Superior temporal gyrus (tissue), 1 donor: ENCODE results near the gene HNMT.
"Not testable (repeated sequence)": the region's sequence is repeated elsewhere in the genome, so short reads cannot be mapped to it uniquely, and the experiment has no call there.

ENCODE experiments used
- DNase-seq: peaks from one replicate; pipeline ENCODE4 v3.0.0-alpha.2; 2016; ENCODE audit errors: extremely low spot score

The HNMT gene

DNA sequence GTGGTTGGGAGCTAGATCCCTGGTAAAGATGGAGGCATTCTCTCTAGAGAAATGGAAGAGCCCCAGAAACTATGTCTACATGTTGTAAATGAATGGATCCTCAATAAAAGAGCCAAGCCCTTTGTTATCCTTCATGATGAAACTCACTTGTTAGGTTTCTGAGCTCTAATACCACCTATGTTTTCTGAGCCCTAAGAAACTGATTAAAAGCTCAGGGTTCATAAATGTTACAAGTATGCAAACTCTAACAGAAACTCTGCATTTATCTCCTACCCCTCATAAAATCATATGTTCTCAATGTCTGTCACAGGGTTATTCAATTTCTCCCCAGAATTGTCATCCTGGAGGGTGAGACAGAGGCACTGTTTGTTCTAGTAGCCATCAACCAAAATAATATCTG, 18.0 kb upstream of the HNMT start:
- DNase-seq: no peak

DNA sequence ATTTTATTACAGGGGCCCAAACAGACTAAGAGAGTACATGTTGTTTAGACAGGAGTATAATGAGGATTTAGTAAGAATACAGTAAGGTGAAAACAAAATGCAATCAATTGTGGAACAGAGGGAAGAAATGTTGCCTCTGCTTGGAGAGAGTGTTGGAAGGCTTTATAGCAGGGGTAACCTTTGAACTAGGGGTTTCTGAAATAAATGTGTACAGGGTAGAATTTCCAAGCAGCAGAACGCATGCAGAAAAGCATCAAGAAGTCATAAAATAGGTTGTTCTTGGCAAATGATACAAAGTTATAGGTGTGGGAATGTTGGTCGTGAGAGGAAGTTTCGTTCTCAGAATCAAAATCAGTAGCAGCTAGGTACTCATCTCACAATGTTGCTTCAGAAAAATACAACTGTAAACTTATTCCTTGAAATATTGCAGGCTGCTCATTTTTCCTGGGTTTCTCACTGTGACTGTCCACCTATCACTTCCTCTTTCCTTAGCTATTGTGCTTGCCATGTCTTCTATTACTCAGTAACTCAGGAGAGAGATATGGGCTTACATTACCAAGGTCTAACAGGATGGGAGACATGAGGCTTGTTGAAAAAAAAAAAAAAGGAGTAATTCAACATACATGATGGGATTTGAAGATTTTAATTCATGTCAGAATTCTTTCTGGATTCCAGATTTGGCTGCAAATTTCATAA, 17.1 kb upstream of the HNMT start:
- DNase-seq: no peak

DNA sequence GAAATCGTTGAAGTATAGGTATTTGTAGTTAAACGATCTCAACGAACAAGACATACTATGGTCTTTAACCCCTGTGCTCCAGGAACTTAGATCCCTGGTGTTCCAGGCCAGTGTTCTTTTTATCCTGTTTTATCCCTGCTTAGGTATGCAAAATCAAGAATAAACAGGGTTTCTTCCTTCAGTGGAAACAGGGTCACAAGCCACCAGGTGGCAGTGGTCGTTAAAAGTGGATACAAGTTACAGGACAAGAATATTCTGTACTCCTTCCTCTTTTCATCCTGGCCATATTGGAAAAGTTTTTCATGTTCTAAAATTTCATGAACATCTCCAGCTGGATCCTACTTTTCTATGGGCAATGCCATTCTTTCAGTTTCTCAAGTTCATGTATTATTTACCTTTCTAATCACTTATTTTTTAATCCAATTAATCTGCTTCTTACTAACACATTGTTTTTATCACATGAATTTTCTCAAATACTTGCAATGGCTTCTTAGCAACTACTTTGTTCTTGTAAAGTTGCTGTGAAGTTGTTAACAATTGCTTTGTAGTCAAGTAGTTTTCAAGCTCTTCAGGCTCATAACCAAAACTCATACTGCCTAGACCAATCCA, 16.4 kb upstream of the HNMT start:
- peak; percentile 85 for DNase-seq

DNA sequence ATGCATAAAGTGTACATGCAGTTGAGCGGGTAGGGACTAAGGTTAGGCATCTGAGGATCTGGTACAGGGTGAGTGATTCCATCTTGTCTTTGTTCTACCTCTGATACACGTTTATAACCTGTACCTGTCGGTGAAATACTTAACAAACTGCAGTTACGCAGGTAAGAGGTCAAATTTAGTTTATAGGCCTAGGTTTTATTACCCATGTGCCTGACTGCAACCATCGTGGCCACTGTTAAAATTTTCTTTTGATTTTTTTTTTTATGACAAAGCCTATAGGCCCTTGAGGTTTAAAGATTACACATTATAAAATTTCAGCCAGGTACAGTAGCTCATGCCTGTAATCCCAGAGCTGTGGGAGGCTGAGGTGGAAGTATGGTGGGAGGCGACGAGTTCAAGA, 15.4 kb upstream of the HNMT start:
- DNase-seq: no peak

DNA sequence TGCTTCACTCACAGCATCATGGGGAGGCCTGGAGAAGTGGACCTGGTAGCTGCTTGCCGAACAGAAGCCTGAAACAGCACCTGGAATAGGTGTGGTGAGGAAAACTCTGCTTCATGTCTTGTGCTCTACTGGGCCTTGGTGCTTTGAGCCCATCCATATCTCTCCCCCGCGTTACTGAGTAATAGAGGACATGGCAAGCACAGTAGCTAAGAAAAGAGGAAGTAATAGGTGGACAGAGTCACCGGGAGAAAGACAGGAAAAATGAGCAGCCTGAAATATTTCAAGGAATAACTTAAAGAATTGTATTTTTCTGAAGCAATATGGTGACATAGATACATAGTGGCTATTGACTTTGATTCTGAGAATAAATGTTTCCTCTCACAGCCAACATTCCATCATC, 14.0 kb upstream of the HNMT start:
- no peak for DNase-seq

DNA sequence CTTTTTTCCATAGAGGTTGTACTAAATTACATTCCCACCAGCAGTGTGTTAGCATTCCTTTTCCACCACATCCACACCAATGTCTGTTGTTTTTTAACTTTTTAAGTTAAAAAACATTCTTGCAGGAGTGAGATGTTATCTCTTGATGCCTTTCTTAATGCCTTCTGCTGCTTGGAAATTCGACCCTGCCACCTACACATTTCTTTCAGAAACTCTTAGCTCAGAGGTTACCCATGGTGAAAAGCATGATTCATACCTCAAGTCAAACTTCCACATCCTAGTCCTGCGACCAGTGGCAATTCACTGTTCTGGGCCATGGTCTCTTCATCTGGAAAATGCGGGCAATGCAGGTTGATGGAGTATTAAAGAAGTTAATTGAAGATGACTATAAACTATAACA, 12.7 kb upstream of the HNMT start:
- no peak for DNase-seq

DNA sequence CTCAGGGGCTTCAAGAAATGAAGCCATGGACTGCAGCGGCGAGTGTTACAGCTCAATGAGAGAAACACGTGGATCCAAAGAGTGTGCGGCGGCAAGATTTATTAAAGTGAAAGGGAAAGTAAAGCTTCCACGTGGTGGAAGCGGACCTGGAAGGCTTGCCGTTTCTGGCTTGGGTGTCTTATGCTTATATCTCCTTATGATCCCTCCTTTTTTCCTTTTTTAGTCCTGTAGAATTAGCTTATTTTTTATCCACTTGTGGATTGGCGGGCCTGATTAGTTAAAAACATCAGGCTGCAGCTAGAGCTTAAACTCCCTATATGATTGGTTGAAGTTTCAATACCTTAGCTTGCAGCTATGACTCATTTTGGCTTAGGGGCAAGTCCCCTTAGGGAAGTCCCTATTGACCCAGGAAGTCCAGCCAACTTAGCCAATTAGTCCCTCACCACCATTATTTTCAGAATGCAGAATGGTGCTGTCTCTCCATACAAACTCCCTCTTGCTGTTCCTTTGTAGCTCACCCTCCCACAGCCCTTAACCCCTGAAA, 11.6 kb upstream of the HNMT start:
- no peak for DNase-seq

DNA sequence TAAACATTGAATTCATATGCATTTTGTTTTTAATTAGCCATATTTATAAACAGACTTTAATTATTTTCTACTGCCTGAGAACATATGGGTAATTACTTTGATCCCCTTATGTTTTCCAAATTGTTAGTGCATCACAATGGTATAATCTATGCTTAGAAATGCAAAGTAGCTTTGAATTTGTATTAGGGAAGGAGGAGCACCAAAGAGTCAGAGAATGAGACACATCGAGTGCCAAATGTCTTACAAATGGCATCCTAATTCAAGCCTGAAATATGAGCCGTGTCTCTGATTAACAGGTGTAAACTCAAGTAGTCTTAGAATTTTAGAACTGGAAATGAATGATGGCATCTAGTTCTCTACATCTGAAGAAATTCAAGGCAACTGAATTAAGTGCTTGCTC, 8.7 kb upstream of the HNMT start:
- no peak for DNase-seq

DNA sequence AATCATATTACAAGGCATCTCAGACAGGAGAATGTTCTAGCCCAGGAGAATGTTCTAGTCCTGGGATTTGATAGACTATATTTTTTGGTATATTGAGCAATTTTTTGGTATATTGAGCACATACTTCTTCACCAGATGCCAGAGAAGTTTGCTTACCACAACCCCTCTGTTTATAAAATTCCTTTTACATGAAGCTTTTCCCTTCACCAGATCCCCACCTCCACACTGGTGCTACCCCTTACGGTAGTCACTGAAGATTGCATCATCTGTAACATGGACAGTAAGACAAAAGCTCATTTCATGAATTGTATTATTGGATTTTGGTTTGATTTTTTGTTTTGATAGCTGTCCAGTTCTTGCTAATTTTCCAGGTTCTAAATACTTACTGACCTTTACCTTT, 7.2 kb upstream of the HNMT start:
- DNase-seq: no peak

DNA sequence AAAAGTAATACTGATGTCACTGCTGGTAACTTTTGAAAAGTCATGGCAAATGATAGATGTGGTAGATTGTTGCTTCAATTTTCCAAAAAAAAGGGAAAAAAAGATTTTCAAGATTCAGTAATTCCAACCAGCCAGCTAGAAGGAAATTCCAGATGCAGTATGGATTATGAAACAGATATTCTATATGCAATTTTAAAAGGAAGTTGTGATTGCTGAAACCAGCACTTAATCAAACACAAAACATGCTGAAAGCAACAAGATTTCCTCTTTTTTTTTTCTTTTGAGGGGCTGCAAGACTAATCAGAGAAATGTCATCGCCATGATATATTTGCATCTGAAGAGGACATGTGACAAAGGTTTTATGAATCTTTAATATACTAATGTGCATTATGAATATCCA, 5.1 kb upstream of the HNMT start:
- DNase-seq: no peak

DNA sequence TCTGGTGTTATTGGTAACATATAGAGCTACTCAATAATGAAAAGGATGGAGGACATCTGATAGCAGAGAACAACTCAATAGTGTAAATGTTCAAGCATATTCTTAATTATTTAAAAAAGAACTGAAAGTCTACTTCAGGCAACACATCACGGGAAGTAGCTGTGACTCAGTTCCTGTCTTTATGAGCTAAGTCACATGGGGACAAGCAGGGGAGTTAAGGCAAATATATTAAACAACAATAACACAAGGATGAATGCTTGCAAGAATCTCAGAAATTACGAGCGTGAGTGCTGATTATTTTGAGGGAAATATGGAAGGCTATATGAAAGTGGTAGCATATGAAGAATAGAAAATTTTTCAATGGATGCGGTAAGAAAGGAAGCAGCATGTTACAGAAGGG, 4.0 kb upstream of the HNMT start:
- DNase-seq: no peak

DNA sequence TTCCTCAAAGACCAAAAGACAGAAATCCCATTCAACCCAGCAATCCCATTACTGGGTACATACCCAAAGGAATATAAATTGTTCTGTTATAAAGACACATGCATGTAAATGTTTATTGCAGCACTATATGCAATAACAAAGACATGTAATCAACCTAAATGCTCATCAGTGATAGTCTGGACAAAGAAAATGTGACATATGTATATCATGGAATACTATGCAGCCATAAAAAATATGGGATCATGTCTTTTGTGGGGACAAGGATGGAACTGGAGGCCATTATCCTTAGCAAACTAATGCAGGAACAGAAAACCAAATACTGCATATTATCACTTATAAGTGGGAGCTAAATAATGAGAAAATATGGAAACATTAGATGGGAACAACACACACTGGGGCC, 2.7 kb upstream of the HNMT start:
- no peak for DNase-seq

DNA sequence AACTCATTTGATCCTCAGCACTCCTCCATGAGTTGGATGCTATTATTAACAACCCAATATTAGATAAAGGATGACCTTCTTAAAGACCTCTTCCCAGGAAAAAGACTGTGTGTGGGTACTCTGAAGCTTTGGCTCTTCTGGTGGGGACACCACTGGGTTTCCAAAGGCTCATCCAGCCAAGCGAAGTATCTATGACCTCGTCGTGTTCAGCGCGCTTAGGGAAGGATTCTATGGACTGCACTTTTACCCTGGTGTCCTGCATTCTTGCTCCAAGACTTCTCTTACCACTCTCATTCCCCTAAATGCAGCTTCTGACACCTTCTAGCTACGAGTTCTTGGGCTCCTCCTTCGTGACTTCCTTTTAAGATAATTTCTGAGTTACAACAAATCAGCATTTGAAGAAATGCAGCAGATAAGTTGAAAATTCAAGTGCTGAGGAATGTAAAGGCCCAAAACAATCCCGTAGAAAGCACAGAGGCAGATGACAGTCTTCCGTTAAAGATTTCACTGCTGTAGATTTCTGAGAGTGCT, 673 bp upstream of the HNMT start:
- no peak for DNase-seq

DNA sequence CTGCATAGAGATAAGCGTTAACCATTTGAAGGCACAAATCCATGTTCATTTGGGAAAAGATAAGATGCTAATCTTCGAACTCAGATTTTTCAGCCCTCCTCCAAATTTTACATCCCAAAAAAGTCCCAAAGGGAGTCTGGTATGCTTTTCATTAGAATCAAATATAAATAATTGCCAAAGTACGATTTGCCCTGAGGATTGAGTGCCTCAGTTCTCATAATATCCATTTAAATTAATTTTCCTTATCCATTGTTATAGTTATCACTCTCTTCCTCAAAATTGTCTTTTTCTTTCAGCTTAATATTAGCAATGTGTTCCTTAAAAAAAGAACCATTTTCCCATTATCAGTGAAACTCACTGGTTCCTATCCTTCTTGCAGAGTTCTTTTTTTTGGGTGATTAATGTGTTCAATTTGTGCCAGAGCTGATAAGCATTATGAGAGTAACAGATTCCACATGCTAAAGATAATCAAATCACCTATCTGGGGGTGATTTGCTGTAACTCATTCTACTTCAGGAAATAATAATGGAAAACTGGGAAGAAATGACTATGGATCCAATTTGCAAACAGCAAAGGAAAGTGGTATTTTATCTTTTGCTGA, 686 bp downstream of the HNMT start:
- DNase-seq: peak; percentile 53

DNA sequence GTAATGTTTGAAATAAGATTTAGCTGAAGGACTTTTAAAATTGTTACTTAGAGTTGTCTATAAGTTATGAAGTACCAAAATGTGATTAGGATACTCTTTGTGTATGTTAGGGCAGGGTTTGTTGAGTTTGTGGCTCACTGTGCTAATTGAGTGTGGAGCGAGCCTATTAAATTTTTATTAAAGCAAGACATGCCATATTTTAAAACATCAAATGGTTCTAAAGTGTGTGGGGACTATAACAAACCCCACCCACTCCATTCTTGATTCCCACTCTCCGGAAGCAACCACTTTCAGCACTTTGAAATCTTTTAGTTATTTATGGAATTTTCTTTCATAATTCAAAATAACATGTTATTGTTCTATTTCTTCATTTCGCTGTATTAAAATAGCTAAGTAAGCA, 1.8 kb downstream of the HNMT start:
- DNase-seq: no peak

DNA sequence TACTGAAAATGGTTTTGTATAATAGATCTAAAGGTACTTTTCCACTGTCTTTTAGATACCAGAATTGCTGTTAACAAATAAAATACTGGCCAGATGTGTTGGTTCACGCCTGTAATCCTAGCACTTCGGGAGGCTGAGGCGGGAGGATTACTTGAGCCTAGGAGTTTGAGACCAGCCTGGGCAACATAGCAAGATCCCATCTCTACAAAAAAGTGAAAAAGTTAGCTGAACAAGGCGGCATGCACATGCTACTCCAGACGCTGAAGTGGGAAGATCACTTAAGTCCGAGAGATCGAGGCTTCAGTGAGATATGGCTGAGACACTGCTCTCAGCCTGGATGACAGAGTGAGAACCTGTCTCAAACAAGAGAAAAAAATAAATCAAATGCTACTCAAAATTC, 2.8 kb downstream of the HNMT start:
- no peak for DNase-seq

DNA sequence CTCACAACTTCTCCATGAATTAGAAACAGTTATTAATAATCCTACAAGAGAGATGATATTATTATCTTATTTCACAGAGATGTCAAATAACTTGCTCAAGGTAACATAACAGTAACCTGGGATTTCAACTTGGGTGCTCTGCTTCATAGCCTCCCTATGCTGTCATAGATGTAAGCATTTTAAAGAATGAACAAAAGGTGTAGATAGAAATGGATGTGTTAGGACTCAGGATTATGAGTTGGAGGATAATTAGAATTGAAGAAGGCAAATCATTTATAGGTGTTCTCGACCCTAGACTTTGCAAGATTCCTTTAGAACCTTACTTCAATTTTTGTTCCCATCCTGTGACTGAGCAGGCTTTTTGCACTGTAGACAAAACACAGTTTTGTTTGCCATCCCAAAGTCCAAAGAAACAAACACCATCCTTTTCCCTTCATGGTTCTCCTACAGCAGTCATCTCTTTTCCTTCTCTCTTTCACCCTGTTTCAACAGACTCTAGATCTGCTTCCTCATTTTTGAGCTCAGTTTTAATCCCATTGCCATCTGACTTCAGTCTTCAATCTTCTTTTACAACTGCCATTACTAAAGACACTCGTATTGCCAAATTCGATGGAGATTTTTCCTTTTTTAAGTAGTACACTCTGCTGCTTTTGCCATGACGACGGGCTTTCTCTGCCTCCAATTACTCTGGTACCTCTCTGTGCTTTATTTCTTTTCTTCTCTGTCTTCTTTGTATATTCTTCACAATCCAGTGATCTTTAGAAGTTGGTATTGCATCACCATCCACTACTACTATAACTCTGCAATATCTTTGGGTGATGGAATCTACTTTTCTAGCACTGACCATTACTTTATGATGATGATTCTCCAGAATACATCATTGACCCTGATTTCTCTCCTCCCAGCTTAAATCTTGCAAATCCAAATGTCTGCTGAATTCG, 4.5 kb downstream of the HNMT start:
- DNase-seq: peak; percentile 51

DNA sequence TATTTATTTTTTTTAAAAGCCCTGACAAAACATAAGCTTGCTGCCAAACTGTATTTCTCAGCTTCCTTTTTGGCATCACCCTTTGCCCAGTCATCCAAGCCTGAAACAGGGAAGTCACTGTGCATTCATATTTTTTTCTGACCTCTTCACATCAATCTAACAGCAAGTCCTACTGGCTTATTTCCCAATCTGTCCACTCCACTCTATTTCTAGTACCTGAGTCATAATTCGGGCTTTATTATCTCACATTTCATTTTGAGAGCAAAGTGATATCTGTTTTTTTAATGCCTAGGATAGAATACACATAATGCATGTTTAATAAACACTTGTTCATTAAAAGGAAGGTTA, 5.1 kb downstream of the HNMT start:
- DNase-seq: no peak

DNA sequence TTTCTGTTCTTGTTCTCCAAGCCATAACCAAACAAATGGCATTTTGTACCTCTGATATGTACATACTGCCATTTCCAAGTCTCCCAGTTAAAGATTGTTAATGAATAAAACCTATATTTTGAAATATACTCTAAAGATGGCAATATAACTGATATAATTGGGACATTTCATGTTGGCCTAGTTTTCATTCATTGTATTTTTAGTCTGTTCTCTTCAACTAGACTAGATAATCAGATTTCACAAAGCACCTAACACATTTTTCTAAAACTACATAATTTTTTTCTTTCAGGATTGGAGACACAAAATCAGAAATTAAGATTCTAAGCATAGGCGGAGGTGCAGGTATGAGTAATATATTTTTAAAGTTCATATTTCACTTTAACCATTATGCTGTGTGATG, 5.6 kb downstream of the HNMT start:
- no peak for DNase-seq

DNA sequence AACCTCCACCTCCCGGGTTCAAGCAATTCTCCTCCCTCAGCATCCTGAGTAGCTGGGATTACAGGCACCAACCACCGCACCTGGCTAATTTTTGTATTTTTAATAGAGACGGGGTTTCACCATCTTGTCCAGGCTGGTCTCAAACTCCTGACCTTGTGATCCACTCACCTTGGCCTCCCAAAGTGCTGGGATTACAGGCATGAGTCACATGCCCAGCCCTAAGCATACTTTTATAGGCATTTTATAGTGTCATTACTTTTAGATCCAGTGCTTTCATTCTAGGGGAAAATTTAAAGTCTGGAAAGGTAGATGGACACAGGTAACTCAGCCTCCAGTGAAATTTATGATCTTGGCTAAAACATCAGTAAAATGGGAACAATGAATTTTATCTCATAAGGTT, 7.0 kb downstream of the HNMT start:
- DNase-seq: not testable (repeated sequence)

DNA sequence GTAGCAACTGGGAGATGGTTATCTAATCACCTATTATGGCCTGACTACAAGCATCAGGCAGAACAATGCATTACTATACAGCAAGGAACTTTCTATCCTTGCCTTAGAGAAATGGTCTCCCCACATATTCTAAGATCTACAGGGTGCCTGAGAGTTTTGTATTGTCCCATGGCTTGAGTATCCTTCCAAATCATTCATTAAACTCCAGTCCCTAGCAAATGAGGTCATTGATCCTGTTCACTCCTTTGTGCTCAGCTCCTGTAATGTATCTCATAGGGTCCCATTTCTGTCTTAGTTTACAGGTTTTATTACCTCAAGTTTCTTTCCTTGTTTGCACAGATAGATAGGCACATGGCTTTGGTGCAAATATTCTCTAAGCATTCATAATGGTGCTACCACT, 9.0 kb downstream of the HNMT start:
- DNase-seq: no peak
